Thyroid gland (tissue), 4 donors: ENCODE data around the gene ZNF154. TPM values are rescaled to one million over a fixed set of nuclear protein-coding genes. Genes with fewer than 3 reads are reported as not detected.

Experiments used
- DNase-seq, 2 donors: peaks; one replicate each; pipeline ENCODE4 v3.0.0-alpha.2; 2019
- H3K27ac ChIP-seq, 3 donors: fragments of 200-600 bp; sonication (generic); 1 replicate in 2 of 3; 2 replicates in 1 of 3; pipeline ENCODE4 v1.5.1; 2016 to 2019; ENCODE audit warnings: mild to moderate bottlenecking in 1 of 3, moderate library complexity in 1 of 3
- H3K27me3 ChIP-seq: fragments of 200-600 bp; sonication (generic); one replicate; pipeline ENCODE4 v1.5.1; 2019
- H3K36me3 ChIP-seq, 2 donors: fragments of 200-600 bp; sonication (generic); one replicate each; pipeline ENCODE4 v1.5.1; 2016 to 2019
- H3K4me1 ChIP-seq, 2 donors: fragments of 200-600 bp; sonication (generic); one replicate each; pipeline ENCODE4 v1.5.1; 2017 to 2019
- H3K4me3 ChIP-seq, 3 donors: fragments of 200-600 bp; sonication (generic); replicated peaks in 1 of 3; 1 replicate in 2 of 3; 2 replicates in 1 of 3; pipeline ENCODE4 v1.5.1; 2016; ENCODE audit warnings: mild to moderate bottlenecking in 1 of 3
- H3K9me3 ChIP-seq: fragments of 200-600 bp; sonication (generic); one replicate; pipeline ENCODE4 v1.5.1; 2017
- POLR2A ChIP-seq, 2 donors: fragments of 450-650 bp; IDR thresholded peaks; one replicate each; pipeline ENCODE4 v1.6.1; 2017; ENCODE audit warnings: antibody characterized with exemption in 2 of 2, mild to moderate bottlenecking in 2 of 2, moderate library complexity in 1 of 2
- WGBS, 2 donors: methylation state at CpG; one replicate each; pipeline ENCODE4 v1.1.5; 2017; 5-methylcytosine and 5-hydroxymethylcytosine counted together
- intact Hi-C: fragments of 100-400 bp; cut with DNase I; formaldehyde crosslinking; loops from one replicate; pipeline ENCODE4 v1.15.1; 2023
- total RNA-seq, 4 donors: library from RNA; depleted of rRNA; stranded (reverse); fragments of >200 nt; gene quantifications; one replicate each; pipeline ENCODE4 v1.2.3, GENCODE V29; 2016
- TF ChIP-seq, protein P1 (sequence below), 6 experiments: fragments of 200-600 bp in 3 of 6; fragments of 450-650 bp in 3 of 6; sonication (generic) in 3 of 6; IDR thresholded peaks; one replicate each; pipeline ENCODE4 v1.5.1; 2016 to 2019; ENCODE audit warnings: antibody characterized with exemption in 6 of 6, mild to moderate bottlenecking in 2 of 6, inconsistent platforms in 1 of 6, moderate library complexity in 1 of 6

ZNF154 gene
- 10 to 100 TPM; 15.6 to 25.8 (median 18.2) TPM for total RNA-seq

GRCh38 chr19:57708641-57709361 lies at the start of gene ZNF154:
Gene ZNF154 (minus strand): TSS chr19:57709204. CDS start chr19:57708971, 233 bp downstream.
- Histone ChIP-seq H3K9me3 (no peaks in the 10 kb centered on the region), H3K4me3 (peak within 1 kb of the TSS; percentile 21 to 64 (median 23)), H3K4me1 (peaks cover 24 to 25% of the 10 kb centered on the region in 2 donors), H3K27ac (peak within 1 kb of the TSS; percentile 86 to 94 (median 92)), H3K36me3 (no peaks in the 10 kb centered on the region), H3K27me3 (no peaks in the 10 kb centered on the region)
- intact Hi-C loops = no loop called here
- TF ChIP-seq POLR2A (IDR thresholded peaks at IDR 0.05) = peak in 1 of 2 donors; percentile 53
- TF ChIP-seq, protein P1, sequence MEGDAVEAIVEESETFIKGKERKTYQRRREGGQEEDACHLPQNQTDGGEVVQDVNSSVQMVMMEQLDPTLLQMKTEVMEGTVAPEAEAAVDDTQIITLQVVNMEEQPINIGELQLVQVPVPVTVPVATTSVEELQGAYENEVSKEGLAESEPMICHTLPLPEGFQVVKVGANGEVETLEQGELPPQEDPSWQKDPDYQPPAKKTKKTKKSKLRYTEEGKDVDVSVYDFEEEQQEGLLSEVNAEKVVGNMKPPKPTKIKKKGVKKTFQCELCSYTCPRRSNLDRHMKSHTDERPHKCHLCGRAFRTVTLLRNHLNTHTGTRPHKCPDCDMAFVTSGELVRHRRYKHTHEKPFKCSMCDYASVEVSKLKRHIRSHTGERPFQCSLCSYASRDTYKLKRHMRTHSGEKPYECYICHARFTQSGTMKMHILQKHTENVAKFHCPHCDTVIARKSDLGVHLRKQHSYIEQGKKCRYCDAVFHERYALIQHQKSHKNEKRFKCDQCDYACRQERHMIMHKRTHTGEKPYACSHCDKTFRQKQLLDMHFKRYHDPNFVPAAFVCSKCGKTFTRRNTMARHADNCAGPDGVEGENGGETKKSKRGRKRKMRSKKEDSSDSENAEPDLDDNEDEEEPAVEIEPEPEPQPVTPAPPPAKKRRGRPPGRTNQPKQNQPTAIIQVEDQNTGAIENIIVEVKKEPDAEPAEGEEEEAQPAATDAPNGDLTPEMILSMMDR (IDR thresholded peaks at IDR 0.05) = no peak
- peak; percentile 73 to 74 for DNase-seq
- WGBS, 2 donors = 1% methylated on average over 42 to 52 of the region's 53 CpGs

- Histone ChIP-seq H3K4me3 (no peak overlapping the region), H3K36me3 (peaks cover 33 to 59% of the 10 kb centered on the region in 2 donors), H3K4me1 (peaks cover 4 to 8% of the 10 kb centered on the region in 2 donors), H3K9me3 (no peaks in the 10 kb centered on the region), H3K27ac (no peak overlapping the region), H3K27me3 (no peaks in the 10 kb centered on the region)
- TF ChIP-seq POLR2A (IDR thresholded peaks at IDR 0.05) = no peak
- TF ChIP-seq, protein P1 (IDR thresholded peaks at IDR 0.05) = no peak
- intact Hi-C loops = no loop called here
- no peak for DNase-seq
- 77 to 95% methylated on average over 2 of the region's 2 CpGs for WGBS, 2 donors
Observed at GRCh38 chr19:57757941-57758340, 48.9 kb upstream of the ZNF154 start.

- H3K4me3 ChIP-seq = no peak overlapping the region
- H3K27ac ChIP-seq = no peak overlapping the region
- H3K9me3 ChIP-seq = no peaks in the 10 kb centered on the region
- no peaks in the 10 kb centered on the region for H3K27me3 ChIP-seq
- intact Hi-C loops = no loop called here
- DNase-seq = no peak
- WGBS, 2 donors = 81 to 98% methylated on average over 4 of the region's 4 CpGs
- peaks cover 57 to 67% of the 10 kb centered on the region in 2 donors for H3K36me3 ChIP-seq
- TF ChIP-seq, protein P1 (IDR thresholded peaks at IDR 0.05) = no peak
- TF ChIP-seq POLR2A (IDR thresholded peaks at IDR 0.05) = no peak
- H3K4me1 ChIP-seq = peaks cover 4 to 8% of the 10 kb centered on the region in 2 donors
Observed at GRCh38 chr19:57755031-57755430, 46.0 kb upstream of the ZNF154 start.

GRCh38 chr19:57754091-57754673 lies 45.2 kb upstream of the ZNF154 start:
- intact Hi-C loops = no loop called here
- Histone ChIP-seq H3K27me3 (no peaks in the 10 kb centered on the region), H3K4me3 (no peak overlapping the region), H3K27ac (no peak overlapping the region), H3K36me3 (peaks cover 57 to 60% of the 10 kb centered on the region in 2 donors), H3K9me3 (no peaks in the 10 kb centered on the region), H3K4me1 (peaks cover 6 to 10% of the 10 kb centered on the region in 2 donors)
- WGBS, 2 donors = 94 to 96% methylated on average over 10 of the region's 10 CpGs
- DNase-seq = no peak
- TF ChIP-seq, protein P1 (IDR thresholded peaks at IDR 0.05) = no peak
- no peak for TF ChIP-seq POLR2A (IDR thresholded peaks at IDR 0.05)

GRCh38 chr19:57748029-57748428 lies 39.0 kb upstream of the ZNF154 start:
- Histone ChIP-seq H3K4me3 (no peak overlapping the region), H3K27me3 (no peaks in the 10 kb centered on the region), H3K4me1 (peaks cover 13 to 23% of the 10 kb centered on the region in 2 donors), H3K27ac (no peak overlapping the region), H3K9me3 (no peaks in the 10 kb centered on the region), H3K36me3 (peaks cover 16 to 26% of the 10 kb centered on the region in 2 donors)
- DNase-seq = no peak
- WGBS, 2 donors = 96% methylated on average over 3 of the region's 3 CpGs
- intact Hi-C loops = loop anchor here (10.0 kb wide), 1 partner anchor 147 kb away; no protein-coding TSS in a partner anchor
- TF ChIP-seq, protein P1 (IDR thresholded peaks at IDR 0.05) = no peak
- no peak for TF ChIP-seq POLR2A (IDR thresholded peaks at IDR 0.05)
